Heart left ventricle (tissue), 16 donors: ENCODE measurements around the gene GRM5. TPM values are rescaled to one million over a fixed set of nuclear protein-coding genes. Genes with fewer than 3 reads are reported as not detected.

Experiments used
- ATAC-seq, 4 donors: fragments of 200-7000 bp; cut with Tn5 transposase; one replicate each; pipeline ENCODE4 v1.9.1; 2020 to 2022; ENCODE audit warnings: moderate library complexity in 4 of 4, mild to moderate bottlenecking in 3 of 4, moderate number of reproducible peaks in 1 of 4
- DNase-seq, 5 donors: peaks; one replicate each; pipeline ENCODE4 v3.0.0-alpha.2; 2020
- H3K27ac ChIP-seq, 12 donors: fragments of 200-600 bp; sonication (generic) in 4 of 12; one replicate each; pipeline versions ENCODE4 v1.5.0 to v1.8.0; 2016 to 2022; ENCODE audit warnings: mild to moderate bottlenecking in 2 of 12
- H3K27me3 ChIP-seq, 9 donors: fragments of 200-600 bp; sonication (generic) in 2 of 9; one replicate each; pipeline versions ENCODE4 v1.5.1 to v1.8.0; 2016 to 2022; ENCODE audit warnings: mild to moderate bottlenecking in 3 of 9
- H3K36me3 ChIP-seq, 9 donors: fragments of 200-600 bp; sonication (generic) in 2 of 9; one replicate each; pipeline versions ENCODE4 v1.5.0 to v1.8.0; 2018 to 2022; ENCODE audit warnings: mild to moderate bottlenecking in 2 of 9
- H3K4me1 ChIP-seq, 12 donors: fragments of 200-600 bp; sonication (generic) in 4 of 12; one replicate each; pipeline versions ENCODE4 v1.5.0 to v1.8.0; 2016 to 2022; ENCODE audit warnings: mild to moderate bottlenecking in 3 of 12
- H3K4me3 ChIP-seq, 12 donors: fragments of 200-600 bp; sonication (generic) in 4 of 12; one replicate each; pipeline versions ENCODE4 v1.5.0 to v1.8.0; 2017 to 2022; ENCODE audit warnings: mild to moderate bottlenecking in 9 of 12, moderate library complexity in 4 of 12
- H3K9me3 ChIP-seq, 12 donors: fragments of 200-600 bp; sonication (generic) in 4 of 12; one replicate each; pipeline versions ENCODE4 v1.5.0 to v1.8.0; 2016 to 2022; ENCODE audit warnings: mild to moderate bottlenecking in 1 of 12
- CTCF ChIP-seq, 12 donors: fragments of 200-600 bp; sonication (generic) in 4 of 12; IDR thresholded peaks; one replicate each; pipeline versions ENCODE4 v1.5.0 to v1.8.0; 2018 to 2022; ENCODE audit warnings: antibody characterized with exemption in 12 of 12, mild to moderate bottlenecking in 5 of 12
- POLR2A ChIP-seq, 2 donors: fragments of 450-650 bp; IDR thresholded peaks; one replicate each; pipeline ENCODE4 v1.6.1; 2017; ENCODE audit warnings: antibody characterized with exemption in 2 of 2, mild to moderate bottlenecking in 2 of 2, moderate library complexity in 2 of 2
- WGBS, 4 donors: extraction: QIAGEN DNeasy Blood & Tissue Kit in 2 of 4; methylation state at CpG; one replicate each; pipeline versions ENCODE4 v1.1.5 to v1.1.7; 2013 to 2018; 5-methylcytosine and 5-hydroxymethylcytosine counted together
- intact Hi-C, 10 donors: fragments of 100-400 bp; cut with DNase I; formaldehyde crosslinking; loops; one replicate each; pipeline versions ENCODE4 v1.11.1 to v1.14.2; 2022
- polyA plus RNA-seq, 2 donors: library from polyadenylated mRNA; stranded (reverse); fragments of 200-250 nt; gene quantifications; one replicate each; pipeline ENCODE4 v1.2.3, GENCODE V29; 2013
- total RNA-seq, 9 donors: library from RNA; depleted of rRNA in 2 of 9; stranded (reverse); fragments of >200 nt in 2 of 9; fragmentation: NEBNext Ultra II Directional in 3 of 9; extraction: Animal tissue kit (Norgen Biotek cat#: 25700) in 3 of 9; gene quantifications; one replicate each; pipeline versions ENCODE4 v1.1.0 to v1.2.4, GENCODE V29; 2016 to 2023
- donor health status: ischemic (EF 13 %, LVEDD 7.1; RV severe dilation, severe dysfunction).
- donor health status: healthy with polysubstance abuse.
- donor health status: DM: no; HTN: yes; CAD: no.
- donor health status: DM: no; HTN: no; CAD: no.
- donor health status: ischemic (EF 25% LVEDD 6.9; RV normal size, moderate dysfunction).
- donor health status: ischemic (EF 25% LVEDD 5.7; RV mildly dilated, moderate dysfunction).
- donor health status: healthy.
- donor health status: DM: yes; HTN: yes; CAD: no.
- donor health status: ischemic (EF 35%, LVEDD 5.7; RV mildly dilated, moderate dysfunction).
- donor health status: nonischemic (EF 11% LVEDD 7.7; RV severe dilation, severe dysfunction).
- donor health status: DM: yes; HTN: yes; CAD: no.
- donor health status: PGD.
- donor health status: ischemic (EF 29% LVEDD 5.4; RV normal size, mild dysfunction).
- donor health status: nonischemic (EF 23%, LVEDD 6.1; RV moderate dilation, normal function).

The GRM5 gene
- total and polyA plus RNA-seq, 11 donors, result 0.01 to 0.09 (median 0.09) TPM; not detected in 8

GRCh38 chr11:88455974-88456373 lies 609.8 kb downstream of the GRM5 start:
- H3K4me3 ChIP-seq, result no peak overlapping the region
- H3K4me1 ChIP-seq, result no peaks in the 10 kb centered on the region
- ATAC-seq (no peak), DNase-seq (no peak)
- no peaks in the 10 kb centered on the region for H3K27me3 ChIP-seq
- no peak overlapping the region for H3K27ac ChIP-seq
- no peak for TF ChIP-seq POLR2A (IDR thresholded peaks at IDR 0.05)
- no peak for TF ChIP-seq CTCF (IDR thresholded peaks at IDR 0.05)
- no peaks in the 10 kb centered on the region for H3K36me3 ChIP-seq
- intact Hi-C loops, result no loop called here
- 91 to 94% (median 93%) methylated on average over 2 of the region's 2 CpGs for WGBS, 4 donors
- peaks cover 0 to 15% (median 0%) of the 10 kb centered on the region in 12 donors for H3K9me3 ChIP-seq

- no peaks in the 10 kb centered on the region for H3K4me1 ChIP-seq
- no peak overlapping the region for H3K4me3 ChIP-seq
- no peaks in the 10 kb centered on the region for H3K36me3 ChIP-seq
- intact Hi-C loops, result no loop called here
- H3K27me3 ChIP-seq, result no peaks in the 10 kb centered on the region
- no peak overlapping the region for H3K27ac ChIP-seq
- peaks cover 0 to 15% (median 0%) of the 10 kb centered on the region in 12 donors for H3K9me3 ChIP-seq
- no peak for DNase-seq
- TF ChIP-seq CTCF (IDR thresholded peaks at IDR 0.05) (no peak), POLR2A (IDR thresholded peaks at IDR 0.05) (no peak)
- WGBS, 4 donors, result 77 to 89% (median 79%) methylated on average over 3 of the region's 3 CpGs
- no peak for ATAC-seq
These were observed 610.9 kb downstream of the GRM5 start for GRCh38 chr11:88454881-88455280.

Other genes starting within 250 kb of the GRM5 start
- not detected for gene TYR, start 111.9 kb upstream of the GRM5 start, total RNA-seq
- not detected for gene TYR, start 111.9 kb upstream of the GRM5 start, polyA plus RNA-seq